NCI-H2227 treated with DMSO at 0.1 percent for 48 hours (cell line): ENCODE measurements around the gene NGFR.
A peak's percentile ranks its signal among the peaks of the same experiment; 100 is the strongest.

Experiments
- DNase-seq: peaks from one replicate; lab custom pipeline; 2025; lab: John Stamatoyannopoulos, UW

Gene NGFR

GRCh38 chr17:49494986-49495841 is at the start of gene NGFR:
Gene NGFR (plus strand): TSS chr17:49495293. CDS start chr17:49495418, 125 bp downstream.
- peak; percentile 71 for DNase-seq

GRCh38 chr17:49445591-49445990 is 49.5 kb upstream of the NGFR start:
- DNase-seq, result no peak

- no peak for DNase-seq
Observed at GRCh38 chr17:49447628-49448302, 47.3 kb upstream of the NGFR start.

GRCh38 chr17:49450181-49450580 is 44.9 kb upstream of the NGFR start:
- no peak for DNase-seq

- no peak for DNase-seq
Observed at GRCh38 chr17:49450735-49451134, 44.4 kb upstream of the NGFR start.

- no peak for DNase-seq
Observed at GRCh38 chr17:49452201-49452600, 42.9 kb upstream of the NGFR start.

GRCh38 chr17:49452661-49453060 is 42.4 kb upstream of the NGFR start:
- no peak for DNase-seq

- DNase-seq, result no peak
Observed at GRCh38 chr17:49454050-49454449, 41.0 kb upstream of the NGFR start.

GRCh38 chr17:49455272-49455861 is 39.7 kb upstream of the NGFR start:
- DNase-seq, result no peak

- no peak for DNase-seq
Observed at GRCh38 chr17:49456183-49456965, 38.7 kb upstream of the NGFR start.

- no peak for DNase-seq
Observed at GRCh38 chr17:49457564-49458535, 37.2 kb upstream of the NGFR start.

- DNase-seq, result no peak
Observed at GRCh38 chr17:49459401-49459984, 35.6 kb upstream of the NGFR start.

- no peak for DNase-seq
Observed at GRCh38 chr17:49460401-49460800, 34.7 kb upstream of the NGFR start.

GRCh38 chr17:49461580-49461979 is 33.5 kb upstream of the NGFR start:
- no peak for DNase-seq

GRCh38 chr17:49464049-49464448 is 31.0 kb upstream of the NGFR start:
- no peak for DNase-seq

GRCh38 chr17:49465331-49465903 is 29.7 kb upstream of the NGFR start:
- no peak for DNase-seq

GRCh38 chr17:49466436-49466835 is 28.7 kb upstream of the NGFR start:
- DNase-seq, result no peak

GRCh38 chr17:49467175-49467574 is 27.9 kb upstream of the NGFR start:
- no peak for DNase-seq

- no peak for DNase-seq
Observed at GRCh38 chr17:49468811-49469385, 26.2 kb upstream of the NGFR start.
